ENCODE results near the gene SOX9.

DNA sequence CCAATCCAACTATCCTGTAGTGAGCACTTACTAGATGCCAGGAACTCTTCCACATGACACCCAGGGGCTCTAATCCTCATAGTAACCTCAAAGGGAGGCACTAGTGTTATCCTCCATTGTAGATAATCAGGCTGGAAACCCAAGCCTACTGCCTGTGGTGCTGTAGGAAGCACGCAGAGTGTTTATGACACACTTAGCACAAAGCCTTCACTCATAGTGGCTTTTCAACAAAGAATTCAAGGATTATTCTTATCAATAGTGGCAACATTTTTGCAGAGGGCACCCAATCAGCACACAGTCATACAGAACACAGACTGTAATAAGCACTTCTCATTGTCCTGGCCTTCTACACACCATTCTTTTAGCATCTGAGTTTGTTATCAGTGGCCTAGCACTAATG, 18.5 kb upstream of the SOX9 start:
- TF ChIP-seq, protein P1, sequence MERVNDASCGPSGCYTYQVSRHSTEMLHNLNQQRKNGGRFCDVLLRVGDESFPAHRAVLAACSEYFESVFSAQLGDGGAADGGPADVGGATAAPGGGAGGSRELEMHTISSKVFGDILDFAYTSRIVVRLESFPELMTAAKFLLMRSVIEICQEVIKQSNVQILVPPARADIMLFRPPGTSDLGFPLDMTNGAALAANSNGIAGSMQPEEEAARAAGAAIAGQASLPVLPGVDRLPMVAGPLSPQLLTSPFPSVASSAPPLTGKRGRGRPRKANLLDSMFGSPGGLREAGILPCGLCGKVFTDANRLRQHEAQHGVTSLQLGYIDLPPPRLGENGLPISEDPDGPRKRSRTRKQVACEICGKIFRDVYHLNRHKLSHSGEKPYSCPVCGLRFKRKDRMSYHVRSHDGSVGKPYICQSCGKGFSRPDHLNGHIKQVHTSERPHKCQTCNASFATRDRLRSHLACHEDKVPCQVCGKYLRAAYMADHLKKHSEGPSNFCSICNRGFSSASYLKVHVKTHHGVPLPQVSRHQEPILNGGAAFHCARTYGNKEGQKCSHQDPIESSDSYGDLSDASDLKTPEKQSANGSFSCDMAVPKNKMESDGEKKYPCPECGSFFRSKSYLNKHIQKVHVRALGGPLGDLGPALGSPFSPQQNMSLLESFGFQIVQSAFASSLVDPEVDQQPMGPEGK (CRISPR knock-in tag; IDR thresholded peaks at IDR 0.05; ENCODE audit: borderline replicate concordance) = no peak
- TF ChIP-seq, protein P2, sequence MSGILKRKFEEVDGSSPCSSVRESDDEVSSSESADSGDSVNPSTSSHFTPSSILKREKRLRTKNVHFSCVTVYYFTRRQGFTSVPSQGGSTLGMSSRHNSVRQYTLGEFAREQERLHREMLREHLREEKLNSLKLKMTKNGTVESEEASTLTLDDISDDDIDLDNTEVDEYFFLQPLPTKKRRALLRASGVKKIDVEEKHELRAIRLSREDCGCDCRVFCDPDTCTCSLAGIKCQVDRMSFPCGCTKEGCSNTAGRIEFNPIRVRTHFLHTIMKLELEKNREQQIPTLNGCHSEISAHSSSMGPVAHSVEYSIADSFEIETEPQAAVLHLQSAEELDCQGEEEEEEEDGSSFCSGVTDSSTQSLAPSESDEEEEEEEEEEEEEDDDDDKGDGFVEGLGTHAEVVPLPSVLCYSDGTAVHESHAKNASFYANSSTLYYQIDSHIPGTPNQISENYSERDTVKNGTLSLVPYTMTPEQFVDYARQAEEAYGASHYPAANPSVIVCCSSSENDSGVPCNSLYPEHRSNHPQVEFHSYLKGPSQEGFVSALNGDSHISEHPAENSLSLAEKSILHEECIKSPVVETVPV (CRISPR knock-in tag; IDR thresholded peaks at IDR 0.05) = no peak
- TF ChIP-seq ZFP30 (CRISPR knock-in tag; IDR thresholded peaks at IDR 0.05) = no peak
- TF ChIP-seq SNAI2 (CRISPR knock-in tag; IDR thresholded peaks at IDR 0.05) = no peak
- TF ChIP-seq, protein P3, sequence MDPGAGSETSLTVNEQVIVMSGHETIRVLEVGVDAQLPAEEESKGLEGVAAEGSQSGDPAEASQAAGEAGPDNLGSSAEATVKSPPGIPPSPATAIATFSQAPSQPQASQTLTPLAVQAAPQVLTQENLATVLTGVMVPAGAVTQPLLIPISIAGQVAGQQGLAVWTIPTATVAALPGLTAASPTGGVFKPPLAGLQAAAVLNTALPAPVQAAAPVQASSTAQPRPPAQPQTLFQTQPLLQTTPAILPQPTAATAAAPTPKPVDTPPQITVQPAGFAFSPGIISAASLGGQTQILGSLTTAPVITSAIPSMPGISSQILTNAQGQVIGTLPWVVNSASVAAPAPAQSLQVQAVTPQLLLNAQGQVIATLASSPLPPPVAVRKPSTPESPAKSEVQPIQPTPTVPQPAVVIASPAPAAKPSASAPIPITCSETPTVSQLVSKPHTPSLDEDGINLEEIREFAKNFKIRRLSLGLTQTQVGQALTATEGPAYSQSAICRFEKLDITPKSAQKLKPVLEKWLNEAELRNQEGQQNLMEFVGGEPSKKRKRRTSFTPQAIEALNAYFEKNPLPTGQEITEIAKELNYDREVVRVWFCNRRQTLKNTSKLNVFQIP (CRISPR knock-in tag; IDR thresholded peaks at IDR 0.05; ENCODE audit: borderline replicate concordance, low read depth) = no peak
- TF ChIP-seq ZC3H10 (CRISPR knock-in tag; IDR thresholded peaks at IDR 0.05) = no peak
- no peak for TF ChIP-seq CSDC2 (CRISPR knock-in tag; IDR thresholded peaks at IDR 0.05)
- TF ChIP-seq BACH2 (CRISPR knock-in tag; IDR thresholded peaks at IDR 0.05; ENCODE audit: borderline replicate concordance) = no peak
- TF ChIP-seq, protein P4, sequence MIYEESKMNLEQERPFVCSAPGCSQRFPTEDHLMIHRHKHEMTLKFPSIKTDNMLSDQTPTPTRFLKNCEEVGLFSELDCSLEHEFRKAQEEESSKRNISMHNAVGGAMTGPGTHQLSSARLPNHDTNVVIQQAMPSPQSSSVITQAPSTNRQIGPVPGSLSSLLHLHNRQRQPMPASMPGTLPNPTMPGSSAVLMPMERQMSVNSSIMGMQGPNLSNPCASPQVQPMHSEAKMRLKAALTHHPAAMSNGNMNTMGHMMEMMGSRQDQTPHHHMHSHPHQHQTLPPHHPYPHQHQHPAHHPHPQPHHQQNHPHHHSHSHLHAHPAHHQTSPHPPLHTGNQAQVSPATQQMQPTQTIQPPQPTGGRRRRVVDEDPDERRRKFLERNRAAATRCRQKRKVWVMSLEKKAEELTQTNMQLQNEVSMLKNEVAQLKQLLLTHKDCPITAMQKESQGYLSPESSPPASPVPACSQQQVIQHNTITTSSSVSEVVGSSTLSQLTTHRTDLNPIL (CRISPR knock-in tag; IDR thresholded peaks at IDR 0.05; ENCODE audit: low read depth) = no peak
- no peak for TF ChIP-seq TCF4 (CRISPR knock-in tag; IDR thresholded peaks at IDR 0.05; ENCODE audit: borderline replicate concordance)

Measured in SK-N-SH treated with all-trans-retinoic acid at 6 μM for 48 hours (cell line).